Kidney epithelial cell (primary cell): Measurements from ENCODE around the gene RASGRF1. TPM values are rescaled to one million over a fixed set of nuclear protein-coding genes. Genes with fewer than 3 reads are reported as not detected.

Experiments used
- DNase-seq: peaks from one replicate; pipeline ENCODE4 v3.0.0-alpha.2; 2010; ENCODE audit warnings: low read depth
- H3K27me3 ChIP-seq: 2 replicates; pipeline ENCODE4 v1.6.0; 2011; ENCODE audit warnings: low read length; ENCODE audit not compliant: control insufficient read depth, insufficient read depth
- H3K36me3 ChIP-seq: 2 replicates; pipeline ENCODE4 v1.5.1; 2011; ENCODE audit warnings: low read length; ENCODE audit not compliant: control insufficient read depth, insufficient read depth
- H3K4me3 ChIP-seq: 2 replicates; pipeline ENCODE4 v1.5.1; 2011; ENCODE audit warnings: low read depth, mild to moderate bottlenecking, control low read depth, low read length
- total RNA-seq: library from RNA; depleted of rRNA; stranded (reverse); fragments of >200 nt; gene quantifications from 2 replicates; pipeline ENCODE4 v1.2.3, GENCODE V29; 2015
- TF ChIP-seq, protein P1 (sequence below): IDR thresholded peaks from 2 replicates; pipeline ENCODE4 v1.5.1; 2011; ENCODE audit warnings: mild to moderate bottlenecking, moderate library complexity, low read length, control low read depth, inconsistent platforms; ENCODE audit not compliant: insufficient read depth, poor library complexity, severe bottlenecking

Gene RASGRF1
- total RNA-seq, 1 donor from 2014 or later, result 1.4 TPM

DNA sequence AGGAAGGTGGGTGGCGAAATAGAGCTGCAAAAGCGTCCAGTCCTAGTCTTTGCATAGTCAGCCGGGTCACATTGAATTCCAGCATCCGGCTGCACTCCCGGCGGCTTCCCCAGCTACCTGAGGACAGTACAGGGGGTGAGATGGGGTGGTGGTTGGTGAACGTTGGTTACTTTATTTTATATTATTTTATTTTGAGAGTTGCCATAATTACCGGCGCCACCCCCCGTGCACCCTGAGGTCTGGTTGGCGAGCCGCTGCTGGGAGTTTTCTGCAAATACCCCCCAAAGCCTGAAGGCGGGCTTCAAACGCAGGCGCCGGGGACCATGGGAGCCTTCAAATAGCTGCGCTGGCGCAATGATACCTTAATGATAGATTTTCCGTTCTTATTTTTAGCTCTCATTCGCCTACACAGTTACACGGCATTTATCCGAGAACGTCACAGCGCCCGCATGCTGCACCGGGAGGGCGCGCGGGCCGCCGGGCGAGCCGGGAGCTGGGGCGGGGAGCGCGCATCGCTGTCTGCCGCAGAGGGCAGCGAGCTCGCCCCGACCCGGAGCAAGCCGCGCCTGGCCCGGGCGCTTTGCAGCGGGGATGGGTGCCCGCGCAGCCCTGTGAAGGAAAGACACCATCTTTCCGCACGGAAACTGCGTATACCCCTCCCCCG is 756 bp upstream of the RASGRF1 start:
- DNase-seq, result no peak
- Histone ChIP-seq H3K36me3 (no peaks in the 10 kb centered on the region), H3K4me3 (no peak overlapping the region), H3K27me3 (peaks cover 59% of the 10 kb centered on the region)
- TF ChIP-seq, protein P1, sequence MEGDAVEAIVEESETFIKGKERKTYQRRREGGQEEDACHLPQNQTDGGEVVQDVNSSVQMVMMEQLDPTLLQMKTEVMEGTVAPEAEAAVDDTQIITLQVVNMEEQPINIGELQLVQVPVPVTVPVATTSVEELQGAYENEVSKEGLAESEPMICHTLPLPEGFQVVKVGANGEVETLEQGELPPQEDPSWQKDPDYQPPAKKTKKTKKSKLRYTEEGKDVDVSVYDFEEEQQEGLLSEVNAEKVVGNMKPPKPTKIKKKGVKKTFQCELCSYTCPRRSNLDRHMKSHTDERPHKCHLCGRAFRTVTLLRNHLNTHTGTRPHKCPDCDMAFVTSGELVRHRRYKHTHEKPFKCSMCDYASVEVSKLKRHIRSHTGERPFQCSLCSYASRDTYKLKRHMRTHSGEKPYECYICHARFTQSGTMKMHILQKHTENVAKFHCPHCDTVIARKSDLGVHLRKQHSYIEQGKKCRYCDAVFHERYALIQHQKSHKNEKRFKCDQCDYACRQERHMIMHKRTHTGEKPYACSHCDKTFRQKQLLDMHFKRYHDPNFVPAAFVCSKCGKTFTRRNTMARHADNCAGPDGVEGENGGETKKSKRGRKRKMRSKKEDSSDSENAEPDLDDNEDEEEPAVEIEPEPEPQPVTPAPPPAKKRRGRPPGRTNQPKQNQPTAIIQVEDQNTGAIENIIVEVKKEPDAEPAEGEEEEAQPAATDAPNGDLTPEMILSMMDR, result no peak

DNA sequence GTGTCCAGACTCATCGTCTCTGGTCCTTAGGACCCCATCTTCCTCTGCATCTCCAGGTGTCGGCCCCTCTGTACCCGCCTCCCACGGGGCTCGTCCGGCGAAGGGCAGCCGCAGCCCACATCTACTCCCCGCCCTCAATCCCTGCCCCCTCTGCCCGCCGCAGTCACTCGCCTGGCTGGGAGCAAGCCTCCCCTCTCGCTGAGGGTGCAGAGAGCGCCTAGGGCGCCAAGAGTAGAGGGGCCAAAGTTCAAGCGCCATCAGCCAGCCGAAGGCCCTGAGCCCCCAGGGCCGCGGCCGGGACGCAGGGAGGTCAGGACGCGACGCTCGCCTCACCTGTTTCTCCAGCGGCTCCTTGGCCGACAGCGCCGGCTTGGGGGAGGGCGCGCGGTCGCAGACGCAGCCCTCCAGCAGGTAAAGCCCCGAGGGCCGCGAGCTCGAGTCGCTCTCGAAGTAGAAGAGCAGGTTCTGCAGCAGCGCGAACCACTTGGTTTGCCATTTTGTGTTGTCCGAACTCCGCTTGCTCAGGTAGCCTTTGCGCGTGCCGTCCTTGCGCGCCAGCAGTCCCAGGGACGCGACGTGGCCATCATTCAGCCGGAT is 592 bp downstream of the RASGRF1 start:
- no peak for DNase-seq
- TF ChIP-seq, protein P1, result no peak
- no peak overlapping the region for H3K4me3 ChIP-seq
- H3K27me3 ChIP-seq, result peaks cover 62% of the 10 kb centered on the region
- no peaks in the 10 kb centered on the region for H3K36me3 ChIP-seq

DNA sequence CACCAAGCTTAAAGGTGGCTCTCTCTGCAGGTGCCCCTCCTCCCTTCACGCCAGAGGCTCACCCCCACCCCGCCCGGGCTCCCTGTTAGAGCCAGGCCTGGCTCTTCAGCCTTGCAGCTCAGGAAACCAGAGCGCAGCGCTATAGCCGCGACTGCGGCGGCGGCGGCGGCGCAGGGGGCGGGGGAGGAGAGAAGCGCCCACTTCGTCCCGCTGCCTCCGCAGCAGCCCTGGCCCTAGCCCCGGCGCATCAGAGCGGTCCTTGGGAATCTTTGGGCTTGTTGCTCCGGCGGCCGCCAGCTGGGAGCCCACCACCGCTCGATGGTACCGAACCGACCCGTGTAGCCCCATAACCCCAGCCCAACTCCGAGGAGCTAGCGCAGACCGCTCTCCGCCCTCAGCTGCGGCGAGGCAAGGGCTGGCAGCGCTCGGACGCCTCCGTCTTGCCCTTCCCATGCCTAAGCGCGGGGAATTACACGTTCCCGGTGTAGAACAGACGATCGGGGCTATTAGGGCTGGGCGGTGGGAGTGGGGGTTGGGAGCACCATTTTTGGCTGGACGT is 1.2 kb downstream of the RASGRF1 start:
- DNase-seq, result no peak
- no peaks in the 10 kb centered on the region for H3K36me3 ChIP-seq
- H3K27me3 ChIP-seq, result peaks cover 63% of the 10 kb centered on the region
- H3K4me3 ChIP-seq, result no peak overlapping the region
- TF ChIP-seq, protein P1, result no peak

DNA sequence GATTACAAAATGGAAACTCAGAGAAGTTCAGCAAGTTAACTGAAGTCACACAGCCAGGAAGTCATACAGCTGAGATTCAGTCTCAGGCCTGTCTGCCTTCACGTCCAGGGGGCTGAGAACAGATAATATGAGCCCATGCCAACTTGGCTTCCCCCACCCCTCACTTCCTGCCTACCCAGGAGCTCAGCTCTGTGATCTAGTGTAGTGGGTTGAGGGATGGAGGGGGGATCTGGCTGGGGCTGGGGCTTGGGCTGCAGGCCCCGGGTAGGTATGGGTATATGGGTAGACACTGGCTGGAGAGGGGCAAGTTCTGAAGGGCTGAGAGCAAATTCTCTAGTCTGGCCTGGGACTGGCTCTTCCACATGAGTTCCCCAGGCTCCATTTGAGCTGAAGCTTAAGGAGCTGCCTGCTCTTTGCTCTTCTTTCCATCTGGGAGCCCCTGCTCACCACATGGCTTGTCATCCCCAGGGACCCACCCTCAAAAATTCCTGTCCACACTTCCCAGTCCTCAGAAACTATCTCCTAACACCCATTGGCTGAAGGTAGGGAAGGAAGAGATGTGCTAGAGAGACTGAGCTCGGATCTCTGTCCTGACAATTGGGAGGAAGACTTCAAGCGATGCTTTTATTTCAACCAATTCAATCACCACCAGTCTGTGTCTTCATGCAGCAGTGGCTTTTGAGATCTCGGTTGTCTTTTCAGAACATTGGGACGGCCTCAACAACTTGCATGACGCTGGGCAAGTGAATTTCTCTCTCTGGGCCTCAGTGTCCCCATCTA is 2.0 kb downstream of the RASGRF1 start:
- H3K27me3 ChIP-seq, result peaks cover 65% of the 10 kb centered on the region
- TF ChIP-seq, protein P1, result no peak
- H3K4me3 ChIP-seq, result no peak overlapping the region
- no peak for DNase-seq
- no peaks in the 10 kb centered on the region for H3K36me3 ChIP-seq

DNA sequence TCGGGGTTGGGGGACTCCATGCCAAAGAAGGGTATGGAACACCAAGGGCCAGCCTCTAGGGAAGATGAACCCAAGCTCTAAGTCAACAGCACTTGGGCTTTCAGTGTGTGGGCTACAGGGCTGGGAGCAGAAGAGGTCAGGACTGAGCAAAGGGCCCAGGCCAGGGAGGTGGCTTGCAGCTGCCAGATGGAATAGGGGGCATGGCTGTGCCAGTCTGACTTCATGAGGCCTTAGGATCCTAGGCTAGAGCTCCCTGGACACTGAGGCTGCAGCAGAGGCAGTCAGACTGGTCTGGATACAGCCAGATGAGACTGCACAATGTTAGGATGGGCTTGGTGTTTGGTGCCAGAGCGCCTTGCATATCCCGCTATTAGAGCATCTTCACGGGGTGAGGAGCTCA is 3.8 kb downstream of the RASGRF1 start:
- peaks cover 58% of the 10 kb centered on the region for H3K27me3 ChIP-seq
- DNase-seq, result no peak
- H3K4me3 ChIP-seq, result no peak overlapping the region
- TF ChIP-seq, protein P1, result no peak
- H3K36me3 ChIP-seq, result no peaks in the 10 kb centered on the region
